ENCODE measurements around the gene ASIC2. TPM values are rescaled to one million over a fixed set of nuclear protein-coding genes. Genes with fewer than 3 reads are reported as not detected.

Gene ASIC2
- total and polyA plus RNA-seq, 5 donors = not detected

- intact Hi-C loops (cut with DNase I) = no loop called here
- H3K4me1 ChIP-seq (ENCODE audit: control insufficient read depth, insufficient read depth, low read length) = no peaks in the 10 kb centered on the region
- no peaks in the 10 kb centered on the region for H3K9me3 ChIP-seq (ENCODE audit: control insufficient read depth, low read length)
- no peak overlapping the region for H3K27ac ChIP-seq (ENCODE audit: low read length)
- ATAC-seq (no peak), DNase-seq (no peak)
- no peak overlapping the region for H3K4me3 ChIP-seq (ENCODE audit: low read length)
- H3K27me3 ChIP-seq (ENCODE audit: control insufficient read depth, insufficient read depth) = peaks cover 4% of the 10 kb centered on the region
- 69% methylated on average over 3 of the region's 3 CpGs for WGBS
Measured at GRCh38 chr17:33085256-33085655, 207.8 kb downstream of the ASIC2 start.

DNA sequence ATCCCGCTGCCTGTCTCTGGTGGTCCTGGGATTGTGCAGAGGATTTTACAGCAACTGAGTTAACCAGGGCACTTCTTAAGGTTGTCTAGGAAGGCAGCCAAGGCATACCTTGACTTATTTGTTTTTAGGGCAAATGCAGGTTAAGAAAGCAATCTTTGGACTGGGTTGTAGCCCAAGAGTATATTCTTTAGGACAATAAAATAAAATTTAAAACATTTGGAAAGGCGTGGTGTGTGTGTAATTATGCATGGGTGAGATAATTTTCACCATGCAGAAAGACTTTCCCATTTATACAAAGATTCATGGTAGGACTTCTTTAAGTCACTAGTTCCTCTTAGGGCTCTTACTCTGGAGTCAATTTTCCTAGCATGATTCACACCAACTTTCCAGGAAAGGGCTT lies 208.3 kb downstream of the ASIC2 start:
- peaks cover 4% of the 10 kb centered on the region for H3K27me3 ChIP-seq (ENCODE audit: control insufficient read depth, insufficient read depth)
- H3K9me3 ChIP-seq (ENCODE audit: control insufficient read depth, low read length) = no peaks in the 10 kb centered on the region
- DNase-seq = no peak
- ATAC-seq = no peak
- 84% methylated on average over 2 of the region's 2 CpGs for WGBS
- H3K27ac ChIP-seq (ENCODE audit: low read length) = no peak overlapping the region
- H3K4me3 ChIP-seq (ENCODE audit: low read length) = no peak overlapping the region
- intact Hi-C loops (cut with DNase I) = no loop called here
- no peaks in the 10 kb centered on the region for H3K4me1 ChIP-seq (ENCODE audit: control insufficient read depth, insufficient read depth, low read length)

DNA sequence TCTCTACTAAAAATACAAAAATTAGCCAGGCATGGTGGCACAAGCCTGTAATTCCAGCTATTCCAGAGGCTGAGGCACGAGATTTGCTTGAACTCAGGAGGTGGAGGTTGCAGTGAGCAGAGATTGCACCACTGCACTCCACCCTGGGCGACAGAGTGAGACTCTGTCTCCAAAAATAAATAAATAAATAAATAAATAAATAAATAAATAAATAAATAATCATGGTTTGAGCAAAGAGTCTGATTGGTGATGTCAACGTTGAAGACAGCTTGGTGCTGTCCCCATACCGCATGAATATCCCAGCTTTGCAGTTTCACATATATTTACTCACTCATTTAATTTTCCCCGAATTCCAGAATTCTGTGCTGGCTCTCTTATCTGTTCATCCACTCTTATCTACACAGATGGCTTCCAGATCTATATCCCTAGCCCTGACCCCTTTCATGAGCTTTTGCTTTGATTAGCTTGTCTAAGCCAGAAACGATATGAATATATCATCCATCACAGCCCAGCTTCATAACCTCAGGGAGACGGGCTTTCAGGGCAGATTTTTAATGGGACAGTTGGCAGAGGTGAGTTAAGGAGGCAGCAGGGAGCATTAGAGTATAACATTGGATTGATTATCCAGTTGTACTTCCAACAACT lies 210.4 kb downstream of the ASIC2 start:
- WGBS = 77% methylated on average over 7 of the region's 7 CpGs
- Histone ChIP-seq H3K27me3 (ENCODE audit: control insufficient read depth, insufficient read depth) (peaks cover 4% of the 10 kb centered on the region), H3K27ac (ENCODE audit: low read length) (no peak overlapping the region), H3K4me3 (ENCODE audit: low read length) (no peak overlapping the region), H3K4me1 (ENCODE audit: control insufficient read depth, insufficient read depth, low read length) (no peaks in the 10 kb centered on the region), H3K9me3 (ENCODE audit: control insufficient read depth, low read length) (no peaks in the 10 kb centered on the region)
- ATAC-seq (no peak), DNase-seq (no peak)
- intact Hi-C loops (cut with DNase I) = no loop called here

DNA sequence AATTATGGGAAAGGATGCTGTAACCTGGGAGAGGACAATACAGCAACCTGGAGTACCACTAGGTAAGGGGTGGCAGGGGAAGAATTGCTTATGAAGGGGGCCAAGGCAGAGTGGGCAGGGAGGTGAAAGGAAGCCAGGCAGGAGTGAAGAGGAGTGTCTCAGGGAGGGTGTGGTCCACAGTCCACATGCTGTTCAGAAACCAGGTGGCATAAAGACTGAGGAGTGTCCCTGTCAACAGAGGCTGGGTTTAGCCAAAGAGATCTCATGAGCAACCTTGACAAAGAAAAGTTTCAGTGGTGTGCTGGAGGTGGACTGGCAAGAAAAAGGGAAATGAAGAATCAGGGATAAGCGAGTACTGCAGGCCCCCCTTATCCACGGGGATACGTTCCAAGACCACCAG lies 213.0 kb downstream of the ASIC2 start:
- DNase-seq = no peak
- no peak for ATAC-seq
- H3K9me3 ChIP-seq (ENCODE audit: control insufficient read depth, low read length) = no peaks in the 10 kb centered on the region
- intact Hi-C loops (cut with DNase I) = no loop called here
- 63% methylated on average over 3 of the region's 3 CpGs for WGBS
- H3K27ac ChIP-seq (ENCODE audit: low read length) = no peak overlapping the region
- H3K27me3 ChIP-seq (ENCODE audit: control insufficient read depth, insufficient read depth) = peaks cover 4% of the 10 kb centered on the region
- H3K4me3 ChIP-seq (ENCODE audit: low read length) = no peak overlapping the region
- no peaks in the 10 kb centered on the region for H3K4me1 ChIP-seq (ENCODE audit: control insufficient read depth, insufficient read depth, low read length)

DNA sequence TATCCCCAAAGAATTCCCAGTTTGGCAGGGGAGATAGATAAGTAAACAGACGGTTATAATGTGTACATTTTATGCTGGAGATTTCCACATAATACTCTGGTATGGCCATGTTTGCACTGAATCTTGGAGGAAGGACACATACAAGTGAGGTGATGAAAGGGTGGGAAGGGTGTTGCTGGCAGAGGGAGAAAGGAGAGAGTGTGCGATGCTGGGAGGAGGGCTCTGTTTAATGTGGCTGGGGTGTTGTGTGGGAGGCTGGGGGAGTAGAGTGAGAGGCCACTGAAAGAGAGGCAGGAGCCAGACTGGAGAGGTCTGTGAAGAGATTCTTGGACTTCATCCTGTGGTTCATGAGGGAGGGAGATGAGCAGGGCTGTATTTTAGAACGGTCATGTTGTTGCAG lies 213.9 kb downstream of the ASIC2 start:
- Histone ChIP-seq H3K27ac (ENCODE audit: low read length) (no peak overlapping the region), H3K9me3 (ENCODE audit: control insufficient read depth, low read length) (no peaks in the 10 kb centered on the region), H3K27me3 (ENCODE audit: control insufficient read depth, insufficient read depth) (peaks cover 4% of the 10 kb centered on the region), H3K4me1 (ENCODE audit: control insufficient read depth, insufficient read depth, low read length) (no peaks in the 10 kb centered on the region), H3K4me3 (ENCODE audit: low read length) (no peak overlapping the region)
- ATAC-seq = no peak
- 55% methylated on average over 3 of the region's 3 CpGs for WGBS
- intact Hi-C loops (cut with DNase I) = no loop called here
- DNase-seq = no peak

DNA sequence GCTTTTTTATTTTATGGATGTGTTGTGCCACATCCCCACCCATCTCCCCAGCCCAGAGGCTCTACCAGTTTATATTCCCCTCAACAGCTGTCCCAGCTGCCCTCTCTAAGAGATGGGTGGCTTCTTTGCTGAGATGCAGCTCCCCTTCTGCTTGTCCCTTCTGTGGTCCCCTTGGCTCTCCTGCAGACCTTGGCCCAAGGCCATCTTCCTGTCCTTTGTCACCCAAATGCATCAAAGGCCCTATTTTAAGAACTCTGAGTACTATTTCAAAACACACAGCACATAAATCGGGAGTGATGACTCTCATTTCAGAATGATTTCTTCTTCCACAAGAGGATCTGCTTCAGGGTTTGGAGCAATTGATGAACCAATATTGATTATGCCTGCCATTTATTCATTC lies 216.1 kb downstream of the ASIC2 start:
- H3K4me1 ChIP-seq (ENCODE audit: control insufficient read depth, insufficient read depth, low read length) = no peaks in the 10 kb centered on the region
- WGBS = 26% methylated on average over 1 of the region's 1 CpG
- no peak overlapping the region for H3K27ac ChIP-seq (ENCODE audit: low read length)
- H3K4me3 ChIP-seq (ENCODE audit: low read length) = no peak overlapping the region
- peaks cover 4% of the 10 kb centered on the region for H3K27me3 ChIP-seq (ENCODE audit: control insufficient read depth, insufficient read depth)
- DNase-seq (no peak), ATAC-seq (no peak)
- H3K9me3 ChIP-seq (ENCODE audit: control insufficient read depth, low read length) = no peaks in the 10 kb centered on the region
- intact Hi-C loops (cut with DNase I) = no loop called here

- H3K27me3 ChIP-seq (ENCODE audit: control insufficient read depth, insufficient read depth) = no peaks in the 10 kb centered on the region
- WGBS = 68% methylated on average over 7 of the region's 7 CpGs
- H3K27ac ChIP-seq (ENCODE audit: low read length) = no peak overlapping the region
- DNase-seq = no peak
- intact Hi-C loops (cut with DNase I) = no loop called here
- no peaks in the 10 kb centered on the region for H3K9me3 ChIP-seq (ENCODE audit: control insufficient read depth, low read length)
- no peak for ATAC-seq
- H3K4me1 ChIP-seq (ENCODE audit: control insufficient read depth, insufficient read depth, low read length) = no peaks in the 10 kb centered on the region
- H3K4me3 ChIP-seq (ENCODE audit: low read length) = no peak overlapping the region
Measured at GRCh38 chr17:33073416-33073815, 219.7 kb downstream of the ASIC2 start.

DNA sequence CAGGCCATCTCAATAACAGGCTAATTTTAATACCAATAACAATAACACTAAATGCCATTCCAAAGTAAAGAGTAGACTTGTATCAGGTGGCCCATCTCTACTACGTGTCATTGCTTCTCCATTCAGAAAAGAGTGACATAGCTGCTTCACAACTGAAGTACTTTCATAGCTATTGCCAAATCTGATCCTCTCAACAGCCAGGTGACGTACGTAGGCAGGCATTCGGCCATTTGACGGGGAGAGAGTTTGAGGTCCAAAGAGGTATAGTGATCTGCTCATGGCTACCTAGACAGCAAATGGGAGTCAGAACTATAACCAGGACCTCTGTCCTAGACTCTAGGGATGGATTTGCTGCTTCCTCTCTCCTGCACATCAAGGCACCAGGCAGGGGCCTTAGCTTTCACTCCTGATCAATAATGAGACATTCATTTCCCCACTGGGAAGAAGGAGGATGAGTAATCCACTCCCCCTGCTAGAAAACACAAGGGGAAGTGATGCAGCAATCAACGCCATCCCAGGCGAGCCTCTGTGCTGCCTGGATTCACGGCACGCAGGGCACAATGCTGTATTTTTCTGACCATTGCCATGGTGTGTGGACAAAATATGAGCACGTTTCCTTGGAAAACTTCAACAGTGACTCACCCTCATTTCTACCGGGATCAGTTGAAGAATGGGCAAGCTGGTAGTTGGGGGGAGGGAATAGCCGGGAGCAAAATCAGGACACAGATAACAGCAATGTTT lies 220.5 kb downstream of the ASIC2 start:
- intact Hi-C loops (cut with DNase I) = no loop called here
- ATAC-seq (no peak), DNase-seq (no peak)
- Histone ChIP-seq H3K4me3 (ENCODE audit: low read length) (no peak overlapping the region), H3K27me3 (ENCODE audit: control insufficient read depth, insufficient read depth) (no peaks in the 10 kb centered on the region), H3K27ac (ENCODE audit: low read length) (no peak overlapping the region), H3K9me3 (ENCODE audit: control insufficient read depth, low read length) (no peaks in the 10 kb centered on the region), H3K4me1 (ENCODE audit: control insufficient read depth, insufficient read depth, low read length) (no peaks in the 10 kb centered on the region)
- 73% methylated on average over 12 of the region's 12 CpGs for WGBS

DNA sequence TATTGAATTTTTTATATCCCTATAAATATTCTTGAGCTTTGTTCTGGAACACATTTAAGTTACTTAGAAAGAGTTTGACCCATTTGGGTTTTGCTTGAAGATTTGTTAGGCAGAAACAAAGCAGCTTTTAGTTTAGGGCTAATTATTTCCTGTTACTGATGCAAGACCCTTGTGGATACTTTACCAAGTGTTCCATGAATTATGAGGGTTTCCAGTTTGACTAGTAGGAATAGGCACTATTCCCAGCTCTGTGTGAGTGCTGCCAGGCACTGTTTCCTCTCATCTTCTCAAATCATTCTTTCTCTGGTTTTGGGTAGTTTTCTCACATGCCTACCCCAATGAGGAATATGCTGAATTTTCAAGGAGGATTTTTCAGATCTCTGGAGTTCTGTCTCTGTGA lies 221.4 kb downstream of the ASIC2 start:
- Histone ChIP-seq H3K4me3 (ENCODE audit: low read length) (no peak overlapping the region), H3K9me3 (ENCODE audit: control insufficient read depth, low read length) (no peaks in the 10 kb centered on the region), H3K4me1 (ENCODE audit: control insufficient read depth, insufficient read depth, low read length) (no peaks in the 10 kb centered on the region), H3K27me3 (ENCODE audit: control insufficient read depth, insufficient read depth) (no peaks in the 10 kb centered on the region), H3K27ac (ENCODE audit: low read length) (no peak overlapping the region)
- ATAC-seq = no peak
- no peak for DNase-seq
- intact Hi-C loops (cut with DNase I) = no loop called here

GRCh38 chr17:33057564-33057963 lies 235.5 kb downstream of the ASIC2 start:
- H3K27me3 ChIP-seq (ENCODE audit: control insufficient read depth, insufficient read depth) = no peaks in the 10 kb centered on the region
- ATAC-seq (peak in 1 of 2 donors; percentile 73), DNase-seq (no peak)
- 69% methylated on average over 2 of the region's 2 CpGs for WGBS
- no peak overlapping the region for H3K4me3 ChIP-seq (ENCODE audit: low read length)
- no peaks in the 10 kb centered on the region for H3K9me3 ChIP-seq (ENCODE audit: control insufficient read depth, low read length)
- intact Hi-C loops (cut with DNase I) = no loop called here
- H3K4me1 ChIP-seq (ENCODE audit: control insufficient read depth, insufficient read depth, low read length) = peaks cover 1% of the 10 kb centered on the region
- no peak overlapping the region for H3K27ac ChIP-seq (ENCODE audit: low read length)

DNA sequence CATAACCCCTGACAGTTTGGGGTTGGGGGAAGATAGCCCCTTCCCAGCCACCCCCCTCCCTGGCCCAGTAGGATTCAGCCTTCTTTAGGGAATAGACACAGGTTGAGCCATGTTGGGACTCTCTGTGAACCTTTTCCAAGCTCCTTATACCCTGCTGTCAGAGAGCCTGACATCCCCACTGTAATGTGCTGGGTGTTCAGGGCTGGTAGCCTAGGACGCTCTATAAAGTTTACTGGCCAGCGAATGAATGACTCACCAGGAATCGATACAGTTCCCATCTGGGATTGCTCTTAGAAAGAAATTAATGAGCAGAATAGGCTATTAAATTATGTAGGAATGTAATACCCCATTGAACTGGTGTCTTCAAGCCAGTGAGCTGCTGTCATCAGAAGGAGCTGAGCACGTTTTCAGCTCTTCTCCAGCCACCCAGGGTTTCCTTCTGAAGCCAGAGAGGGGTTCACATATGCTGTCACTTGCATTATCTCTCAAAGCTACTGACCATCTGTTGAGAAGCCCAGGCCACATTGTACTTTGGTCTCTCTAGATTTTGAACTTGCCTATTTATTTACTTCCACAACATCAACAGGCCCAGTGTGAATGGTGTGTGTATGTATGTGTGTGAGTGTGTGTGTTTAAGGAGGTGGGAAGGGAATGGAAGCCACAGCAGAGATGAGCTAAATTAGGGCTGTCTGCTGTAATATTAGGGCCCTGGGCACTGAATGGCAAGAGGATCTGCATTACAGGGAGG lies 236.5 kb downstream of the ASIC2 start:
- ATAC-seq (no peak), DNase-seq (no peak)
- no peak overlapping the region for H3K4me3 ChIP-seq (ENCODE audit: low read length)
- intact Hi-C loops (cut with DNase I) = no loop called here
- peaks cover 1% of the 10 kb centered on the region for H3K4me1 ChIP-seq (ENCODE audit: control insufficient read depth, insufficient read depth, low read length)
- no peaks in the 10 kb centered on the region for H3K27me3 ChIP-seq (ENCODE audit: control insufficient read depth, insufficient read depth)
- no peaks in the 10 kb centered on the region for H3K9me3 ChIP-seq (ENCODE audit: control insufficient read depth, low read length)
- WGBS = 71% methylated on average over 4 of the region's 4 CpGs
- no peak overlapping the region for H3K27ac ChIP-seq (ENCODE audit: low read length)

Data from right cardiac atrium (tissue), 5 donors.